ENCODE measurements around the gene FAM81B. TPM values are rescaled to one million over a fixed set of nuclear protein-coding genes. Genes with fewer than 3 reads are reported as not detected.

The FAM81B gene
- total RNA-seq, 1 experiment from 2014 or later: 0.30 TPM

DNA sequence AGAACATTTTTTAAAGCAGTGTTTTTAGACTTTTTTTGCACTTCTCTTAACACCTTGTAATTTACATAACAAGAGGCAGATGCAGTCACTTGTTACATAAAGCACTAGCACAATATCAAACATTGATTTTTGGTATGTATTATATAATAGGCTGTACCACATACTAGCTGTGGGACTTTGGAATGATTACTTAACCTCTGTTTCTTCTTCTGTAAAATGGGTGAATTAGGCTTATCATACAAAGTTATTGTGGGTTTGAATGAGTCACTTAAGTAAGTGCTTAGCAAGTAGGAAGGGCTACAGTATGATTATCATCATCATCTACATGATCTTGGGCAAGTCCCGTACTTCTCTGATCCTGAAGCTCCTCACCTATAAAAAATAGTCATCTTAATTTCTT, 2.1 kb downstream of the FAM81B start:
- no peak for DNase-seq (ENCODE audit: extremely low read depth, low read depth)

GRCh38 chr5:95398989-95399388, 7.8 kb downstream of the FAM81B start:
- no peak for DNase-seq (ENCODE audit: extremely low read depth, low read depth)

DNA sequence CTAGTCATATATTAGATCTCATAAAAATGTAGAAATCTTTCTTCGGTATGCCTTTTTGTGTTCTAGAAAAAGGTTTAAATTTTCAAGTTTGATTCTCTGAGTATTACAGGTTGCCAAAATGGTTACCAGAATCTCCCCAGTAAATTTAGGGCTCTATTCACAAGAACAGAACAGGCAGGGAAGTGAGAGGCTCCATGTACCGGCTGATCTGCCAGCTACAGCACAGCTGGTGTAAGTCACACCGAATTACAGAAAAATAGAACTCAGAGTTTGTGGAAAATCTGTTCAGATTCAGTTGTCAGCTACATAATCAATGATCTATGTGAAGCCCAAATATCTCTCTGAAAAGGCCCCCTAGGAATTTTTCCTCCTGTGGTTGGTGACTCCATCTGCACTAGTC, 10.5 kb downstream of the FAM81B start:
- no peak for DNase-seq (ENCODE audit: extremely low read depth, low read depth)

DNA sequence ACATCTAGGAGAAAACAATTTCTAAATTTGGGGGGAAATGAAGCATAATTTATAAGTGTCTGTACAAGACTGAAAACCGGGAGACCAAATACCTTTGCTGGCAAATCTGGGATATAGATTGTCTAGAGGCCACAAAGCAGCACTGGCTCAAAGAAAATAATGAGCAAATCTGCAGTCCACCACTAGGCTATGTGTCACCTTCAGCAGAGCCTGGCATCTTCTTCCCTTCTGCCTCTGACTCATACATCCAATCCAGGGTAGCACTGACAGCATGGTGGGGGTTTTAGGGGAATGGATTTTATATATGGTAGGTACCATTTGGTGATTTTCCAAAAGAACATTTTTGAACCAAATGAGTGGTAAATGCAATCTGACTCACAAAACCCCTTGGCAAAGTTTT, 12.8 kb downstream of the FAM81B start:
- no peak for DNase-seq (ENCODE audit: extremely low read depth, low read depth)

DNA sequence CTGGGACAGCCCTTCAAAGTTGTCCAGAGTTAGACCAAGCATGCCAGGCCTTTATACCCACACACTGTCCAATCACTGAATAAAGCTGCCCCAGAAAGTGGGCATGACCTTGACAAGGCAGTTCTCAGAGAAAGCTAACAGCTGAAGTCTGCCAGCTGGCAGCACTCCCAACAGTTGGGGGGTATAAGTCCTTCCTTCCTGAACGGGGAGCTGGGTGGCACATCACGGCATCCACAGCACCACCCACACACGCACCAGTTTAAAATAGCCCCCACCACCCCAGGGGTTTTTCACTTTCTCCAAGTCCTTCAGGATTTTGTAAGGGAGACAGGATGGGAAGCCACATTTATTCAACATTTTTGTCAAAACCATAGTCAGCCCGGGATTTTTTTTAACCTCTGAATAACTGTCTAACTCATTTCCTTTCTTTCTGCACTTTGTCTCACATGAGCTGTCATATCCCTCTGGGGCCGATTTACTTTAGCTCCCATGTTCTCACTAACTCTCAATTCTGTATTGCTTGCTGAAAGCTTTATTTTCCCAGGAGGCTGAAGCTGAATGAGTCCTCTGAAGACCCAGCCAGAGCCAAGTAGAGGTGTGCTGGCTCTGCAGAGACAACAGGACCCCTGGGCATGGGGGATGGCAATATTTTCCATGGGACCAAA, 15.4 kb downstream of the FAM81B start:
- no peak for DNase-seq (ENCODE audit: extremely low read depth, low read depth)

- DNase-seq (ENCODE audit: extremely low read depth, low read depth): no peak
These were observed 19.1 kb downstream of the FAM81B start for GRCh38 chr5:95410279-95410678.

DNA sequence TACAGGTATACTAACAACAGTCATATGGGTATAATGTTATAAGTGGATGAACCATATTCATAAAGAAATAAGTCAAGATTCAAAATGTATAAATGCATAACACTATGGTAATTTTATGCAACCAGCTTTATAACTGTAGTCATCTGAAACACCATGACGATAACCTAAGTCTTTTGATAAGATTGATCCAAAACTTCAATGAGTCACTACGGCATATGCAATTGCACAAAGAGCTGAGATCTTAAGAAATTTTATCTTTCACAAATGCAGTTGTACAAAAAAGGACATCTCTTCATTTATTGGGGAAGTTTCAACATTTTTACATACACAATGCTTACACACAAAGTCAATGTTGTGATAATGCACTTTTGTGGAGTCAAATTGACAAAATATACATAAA, 20.3 kb downstream of the FAM81B start:
- no peak for DNase-seq (ENCODE audit: extremely low read depth, low read depth)

GRCh38 chr5:95414451-95414850, 23.3 kb downstream of the FAM81B start:
- DNase-seq (ENCODE audit: extremely low read depth, low read depth): no peak

DNA sequence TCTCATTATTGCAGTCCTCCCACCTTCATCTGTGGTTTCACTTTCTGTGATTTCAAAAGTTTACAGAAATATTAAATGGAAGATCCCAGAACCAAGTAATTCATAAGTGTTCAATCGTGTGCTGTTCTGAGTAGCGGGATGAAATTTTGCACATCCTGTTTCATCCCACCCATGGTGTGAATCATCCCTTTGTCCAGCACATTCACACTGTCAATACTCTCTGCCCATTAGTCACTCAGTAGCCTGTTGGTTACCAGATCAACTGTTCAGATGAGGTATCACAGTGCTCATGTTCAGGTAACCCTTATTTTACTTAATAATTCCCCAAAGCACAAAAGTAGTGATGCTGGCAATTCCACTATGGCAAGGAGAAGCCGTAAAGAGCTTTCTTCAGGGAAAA, 26.8 kb downstream of the FAM81B start:
- DNase-seq (ENCODE audit: extremely low read depth, low read depth): no peak

GRCh38 chr5:95422838-95423237, 31.7 kb downstream of the FAM81B start:
- no peak for DNase-seq (ENCODE audit: extremely low read depth, low read depth)

GRCh38 chr5:95424016-95424415, 32.9 kb downstream of the FAM81B start:
- no peak for DNase-seq (ENCODE audit: extremely low read depth, low read depth)

DNA sequence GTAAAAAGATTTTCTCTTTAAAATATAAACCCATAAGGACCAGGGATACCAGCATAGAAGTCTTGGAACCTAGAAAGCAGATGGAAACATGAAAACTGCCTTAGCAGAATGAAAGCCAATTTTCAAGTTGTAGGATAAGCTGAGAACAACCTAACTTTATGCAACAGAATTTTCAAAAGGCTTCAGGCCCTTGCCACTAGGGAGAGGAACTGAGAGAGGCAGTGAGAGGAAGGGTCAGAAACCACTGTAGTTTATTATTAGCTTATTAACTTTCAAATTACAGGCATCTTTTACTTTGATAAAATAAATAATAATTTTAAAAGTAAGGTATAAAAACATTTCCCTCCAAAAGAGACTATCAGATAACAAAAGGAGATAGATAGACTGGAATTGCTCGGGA, 33.4 kb downstream of the FAM81B start:
- DNase-seq (ENCODE audit: extremely low read depth, low read depth): no peak

GRCh38 chr5:95426227-95426626, 35.1 kb downstream of the FAM81B start:
- DNase-seq (ENCODE audit: extremely low read depth, low read depth): no peak

DNA sequence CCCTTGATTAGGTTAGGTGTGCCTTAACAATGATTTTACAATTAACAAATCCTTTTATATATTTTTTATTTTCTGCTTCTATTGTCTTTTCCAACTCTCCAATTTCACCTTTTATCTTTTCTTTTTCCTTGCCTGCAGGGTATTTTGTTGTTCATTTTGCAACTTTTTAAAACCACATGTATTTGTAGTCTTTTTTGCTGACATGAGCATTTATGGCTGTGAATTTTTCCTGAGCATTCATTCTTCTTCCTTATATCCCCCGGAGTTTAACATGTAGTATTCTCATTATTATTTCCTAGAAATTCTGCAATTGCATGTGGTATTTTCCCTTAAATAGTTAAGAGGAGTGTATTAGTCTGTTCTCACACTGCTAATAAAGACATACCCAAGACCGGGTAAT, 41.6 kb downstream of the FAM81B start:
- DNase-seq (ENCODE audit: extremely low read depth, low read depth): no peak

DNA sequence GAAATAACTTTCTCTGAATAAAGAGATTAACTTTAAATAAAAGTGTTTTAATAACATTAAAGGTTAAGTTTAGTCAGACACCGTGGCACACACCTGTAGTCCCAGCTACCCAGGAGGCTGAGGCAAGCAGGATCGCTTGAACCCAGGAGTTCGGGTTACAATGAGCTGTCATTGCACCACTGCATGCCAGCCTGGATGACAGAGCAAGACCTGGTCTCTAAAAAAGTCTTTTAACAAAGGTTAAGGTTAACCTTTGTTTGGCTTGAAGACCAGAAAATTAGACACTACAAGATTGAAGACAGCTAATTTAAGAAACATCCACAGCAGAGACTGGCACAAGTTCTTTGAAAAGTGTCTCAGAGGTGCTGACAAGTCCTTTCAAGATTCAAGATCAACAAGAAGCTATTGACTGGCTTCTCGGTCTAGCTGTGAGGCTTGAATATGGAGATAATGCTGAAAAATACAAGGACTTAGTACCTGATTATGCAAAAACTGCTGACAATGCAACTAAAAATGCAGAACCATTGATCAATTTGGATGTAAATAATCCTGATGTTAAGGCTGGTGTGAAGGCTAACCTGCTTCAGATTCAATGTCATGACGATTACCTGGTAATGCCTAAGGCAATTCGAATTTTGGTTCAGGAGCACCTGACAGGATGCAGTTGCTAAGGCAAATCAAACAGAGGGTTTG, 48.8 kb downstream of the FAM81B start:
- no peak for DNase-seq (ENCODE audit: extremely low read depth, low read depth)

DNA sequence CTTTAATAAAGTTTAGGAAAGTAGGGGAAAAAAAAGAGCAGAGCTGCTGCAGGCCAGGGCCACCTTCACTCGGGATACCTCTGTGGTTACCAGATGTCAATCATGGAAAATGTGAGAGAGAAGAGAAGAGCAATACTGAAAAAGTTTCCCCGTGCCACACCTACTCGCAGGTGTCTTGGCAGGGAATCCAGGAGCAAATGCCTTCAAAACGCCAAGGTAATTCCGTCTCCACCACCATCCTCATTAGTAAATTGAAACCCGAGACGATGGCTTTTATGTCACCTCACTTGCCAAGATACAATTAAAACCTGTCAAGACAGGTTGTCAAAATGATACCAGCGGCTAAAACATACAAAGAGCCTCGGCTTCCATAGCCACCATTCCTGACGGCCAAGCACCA, 49.7 kb downstream of the FAM81B start:
- DNase-seq (ENCODE audit: extremely low read depth, low read depth): no peak

DNA sequence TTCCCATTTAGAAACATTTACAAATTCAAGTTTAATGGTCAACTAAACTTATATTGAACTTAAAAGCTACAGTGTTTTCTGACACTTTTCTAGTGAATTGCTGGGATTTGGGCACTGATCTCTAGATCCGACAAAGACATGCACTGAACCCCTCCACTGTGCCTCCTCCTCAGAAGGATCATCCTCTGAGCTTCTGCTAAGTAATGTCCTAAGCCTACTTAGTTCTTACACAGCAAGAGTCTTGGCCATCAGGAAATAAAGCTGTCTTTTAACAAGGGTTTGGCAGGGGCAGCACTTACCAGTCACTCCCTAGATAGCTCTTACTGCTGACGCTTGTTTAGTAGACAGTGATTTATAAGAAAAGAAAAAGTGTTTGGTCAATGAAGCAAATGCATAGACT, 50.5 kb downstream of the FAM81B start:
- no peak for DNase-seq (ENCODE audit: extremely low read depth, low read depth)

DNA sequence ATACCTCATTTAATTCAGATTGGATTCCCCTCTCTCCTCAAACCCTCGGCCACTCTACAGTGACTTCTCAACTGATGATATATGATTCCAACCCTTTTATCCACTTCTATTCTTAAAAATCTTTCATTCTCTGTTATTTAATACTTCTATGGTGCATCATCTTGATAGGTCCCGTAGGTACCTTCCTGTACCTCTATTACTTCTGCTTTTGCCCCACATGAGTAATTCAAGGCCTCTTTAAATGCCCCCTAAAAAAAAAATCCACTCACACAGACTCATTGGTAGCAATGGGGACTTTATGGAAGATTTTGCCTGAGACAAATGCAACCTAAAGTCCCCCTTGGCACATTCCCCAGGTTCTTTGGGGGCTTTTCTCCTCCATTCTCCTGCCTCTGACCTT, 54.3 kb downstream of the FAM81B start:
- DNase-seq (ENCODE audit: extremely low read depth, low read depth): no peak

GRCh38 chr5:95445995-95446394, 54.8 kb downstream of the FAM81B start:
- no peak for DNase-seq (ENCODE audit: extremely low read depth, low read depth)

GRCh38 chr5:95446560-95447221, 55.5 kb downstream of the FAM81B start:
- no peak for DNase-seq (ENCODE audit: extremely low read depth, low read depth)

- DNase-seq (ENCODE audit: extremely low read depth, low read depth): no peak
These were observed 56.8 kb downstream of the FAM81B start for GRCh38 chr5:95447961-95448360.

DNA sequence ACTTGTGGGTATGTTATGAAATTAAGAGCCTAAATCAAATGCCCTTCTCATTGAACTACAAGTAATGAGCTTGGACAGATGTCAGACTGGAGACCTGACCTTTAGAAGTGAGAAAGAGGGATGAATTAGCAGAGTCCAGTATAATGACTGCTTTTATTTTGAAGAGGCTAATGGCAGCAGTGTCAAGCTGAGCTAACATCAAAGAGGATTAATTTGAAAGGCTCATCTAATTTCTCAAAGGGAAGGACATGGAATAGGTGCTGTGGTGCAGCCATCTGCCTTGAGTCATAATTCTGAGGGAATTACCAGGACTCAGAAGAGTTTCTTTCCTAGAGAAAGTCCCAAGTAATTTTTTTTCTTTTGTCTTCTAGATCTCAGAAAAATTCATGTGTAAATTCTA, 57.6 kb downstream of the FAM81B start:
- no peak for DNase-seq (ENCODE audit: extremely low read depth, low read depth)
